ENCODE measurements around the gene CHRNB2. TPM values are rescaled to one million over a fixed set of nuclear protein-coding genes. Genes with fewer than 3 reads are reported as not detected.

CHRNB2 gene
- total and polyA plus RNA-seq, 9 of the 15 experiments (the other 6 are each of a cell fraction or from before 2014, with no cell fraction given) = 0.01 TPM; not detected in 8

DNA sequence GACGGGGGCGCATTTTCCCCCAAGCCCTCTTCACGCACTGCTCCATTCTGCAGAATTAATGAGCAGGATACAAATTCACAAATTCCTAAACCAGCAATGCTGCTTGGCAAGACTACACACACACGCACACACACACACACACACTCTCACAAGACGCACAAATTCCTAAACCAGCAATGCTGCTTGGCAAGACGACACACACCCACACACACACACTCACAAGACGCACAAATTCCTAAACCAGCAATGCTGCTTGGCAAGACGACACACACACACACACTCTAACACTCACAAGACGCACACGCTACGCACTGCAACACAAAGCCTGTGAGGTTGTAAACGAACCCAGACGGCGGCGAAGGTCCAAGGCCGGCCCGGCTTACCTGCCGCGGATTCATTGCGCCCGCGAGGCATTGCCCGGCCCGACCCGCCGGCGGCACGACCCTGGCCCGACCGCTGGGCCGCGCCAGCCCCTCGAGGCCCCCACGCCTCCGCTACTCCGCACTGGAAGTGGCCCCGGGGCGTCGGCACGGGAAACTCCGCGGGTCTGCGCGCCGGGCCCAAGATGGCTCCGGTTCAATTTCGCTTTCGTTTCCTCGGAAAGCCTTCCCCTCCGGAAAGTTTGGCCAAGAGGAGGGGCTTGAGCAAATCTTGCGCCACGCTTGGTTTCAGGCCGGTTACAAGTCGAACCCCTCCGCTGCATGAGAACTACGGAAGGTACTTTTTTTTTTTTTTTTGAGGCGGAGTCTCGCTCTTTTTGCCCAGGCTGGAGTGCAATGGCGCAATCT is 40.2 kb downstream of the CHRNB2 start, which contains the start of gene ADAR:
Gene ADAR, minus strand, starts transcription at position 578 of the 788 bp plus-strand sequence. Its CDS starts 180 bp downstream, at position 398.
- BruUV-seq (replicated peaks) = no TSS peak
- H3K27ac ChIP-seq (ENCODE audit: extremely low read depth, low read depth, low read length) = peak within 1 kb of the TSS; percentile 91
- ChIA-PET POLR2A (interaction anchor here (0.7 to 2.3 kb wide), 5 partner anchors 13 to 1223 kb away, joined by 3 to 9 read pairs (median 5); no protein-coding TSS in a partner anchor), CTCF (ENCODE audit: low intra/inter-chr PET ratio) (interaction anchor here (0.7 kb wide), 1 partner anchor 13 kb away, joined by 4 read pairs; no protein-coding TSS in a partner anchor)
- peaks cover 3% of the 10 kb centered on the region for H3K9me1 ChIP-seq (ENCODE audit: control insufficient read depth, insufficient read depth, low read length)
- peak; percentile 89 for ATAC-seq
- H3K27me3 ChIP-seq (ENCODE audit: control insufficient read depth in 2 of 2, insufficient read depth in 2 of 2, low read length in 2 of 2) = no peaks in the 10 kb centered on the region
- peaks cover 78% of the 10 kb centered on the region for H3K79me2 ChIP-seq (ENCODE audit: control insufficient read depth, insufficient read depth, low read length)
- no peaks in the 10 kb centered on the region for H3K9me3 ChIP-seq (replicated peaks; ENCODE audit: control insufficient read depth, insufficient read depth, low read depth, low read length)
- peaks cover 24% of the 10 kb centered on the region; the same call in 1 of the 2 replicates for H4K20me1 ChIP-seq (replicated peaks; ENCODE audit: control insufficient read depth, insufficient read depth, low read length)
- peak within 1 kb of the TSS; percentile 85 to 98 for H3K9ac ChIP-seq (ENCODE audit: insufficient read depth in 1 of 2, low read depth in 2 of 2, low read length in 2 of 2)
- intact Hi-C loops (cut with micrococcal nuclease) (loop anchor here (2.0 kb wide), 1 partner anchor 19 kb away; no protein-coding TSS in a partner anchor), in situ Hi-C loops (cut with MboI) (no loop called here)
- 1% methylated on average over 42 of the region's 59 CpGs for WGBS (ENCODE audit: insufficient coverage, low coverage, missing lambda C conversion rate)
- H3K4me1 ChIP-seq (replicated peaks in 1 of 2; ENCODE audit: control insufficient read depth in 2 of 2, insufficient read depth in 2 of 2, low read length in 2 of 2) = peaks cover 8 to 26% of the 10 kb centered on the region in 2 experiments
- H3K4me2 ChIP-seq (ENCODE audit: insufficient read depth, low read length) = peak within 1 kb of the TSS; percentile 99
- DNase-seq (ENCODE audit: extremely low read depth in 1 of 4, low spot score in 3 of 4) = peak; percentile 70 to 85 (median 74)
- peak within 1 kb of the TSS; percentile 87 for H2AFZ ChIP-seq (ENCODE audit: low read depth, low read length)
- peaks cover 22% of the 10 kb centered on the region; the same call in 2 of the 3 replicates for H3K36me3 ChIP-seq (ENCODE audit: control insufficient read depth, insufficient read depth, low read length)
- peak within 1 kb of the TSS; percentile 81 for H3K4me3 ChIP-seq
- peak; percentile 88 for FAIRE-seq
- TF ChIP-seq, protein P1, sequence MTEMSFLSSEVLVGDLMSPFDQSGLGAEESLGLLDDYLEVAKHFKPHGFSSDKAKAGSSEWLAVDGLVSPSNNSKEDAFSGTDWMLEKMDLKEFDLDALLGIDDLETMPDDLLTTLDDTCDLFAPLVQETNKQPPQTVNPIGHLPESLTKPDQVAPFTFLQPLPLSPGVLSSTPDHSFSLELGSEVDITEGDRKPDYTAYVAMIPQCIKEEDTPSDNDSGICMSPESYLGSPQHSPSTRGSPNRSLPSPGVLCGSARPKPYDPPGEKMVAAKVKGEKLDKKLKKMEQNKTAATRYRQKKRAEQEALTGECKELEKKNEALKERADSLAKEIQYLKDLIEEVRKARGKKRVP (CRISPR knock-in tag; IDR thresholded peaks at IDR 0.05) = 0 out of 2 replicates have a peak, but pooled peaks have one; percentile 13
- TF ChIP-seq PRMT5 (CRISPR knock-in tag; IDR thresholded peaks at IDR 0.05) (no peak), YY1 (IDR thresholded peaks at IDR 0.05; ENCODE audit: borderline replicate concordance in 1 of 3, control insufficient read depth in 1 of 3, extremely low read depth in 1 of 3, insufficient read depth in 3 of 3, insufficient read length in 1 of 3, insufficient replicate concordance in 2 of 3, low read depth in 1 of 3, low read length in 2 of 3) (peak; percentile 37 to 88 (median 82)), SMAD3 (CRISPR knock-in tag; conservative IDR thresholded peaks at IDR 0.05) (no peak), RAD51 (IDR thresholded peaks at IDR 0.05; ENCODE audit: borderline replicate concordance, low read depth) (no peak)
- TF ChIP-seq, protein P2, sequence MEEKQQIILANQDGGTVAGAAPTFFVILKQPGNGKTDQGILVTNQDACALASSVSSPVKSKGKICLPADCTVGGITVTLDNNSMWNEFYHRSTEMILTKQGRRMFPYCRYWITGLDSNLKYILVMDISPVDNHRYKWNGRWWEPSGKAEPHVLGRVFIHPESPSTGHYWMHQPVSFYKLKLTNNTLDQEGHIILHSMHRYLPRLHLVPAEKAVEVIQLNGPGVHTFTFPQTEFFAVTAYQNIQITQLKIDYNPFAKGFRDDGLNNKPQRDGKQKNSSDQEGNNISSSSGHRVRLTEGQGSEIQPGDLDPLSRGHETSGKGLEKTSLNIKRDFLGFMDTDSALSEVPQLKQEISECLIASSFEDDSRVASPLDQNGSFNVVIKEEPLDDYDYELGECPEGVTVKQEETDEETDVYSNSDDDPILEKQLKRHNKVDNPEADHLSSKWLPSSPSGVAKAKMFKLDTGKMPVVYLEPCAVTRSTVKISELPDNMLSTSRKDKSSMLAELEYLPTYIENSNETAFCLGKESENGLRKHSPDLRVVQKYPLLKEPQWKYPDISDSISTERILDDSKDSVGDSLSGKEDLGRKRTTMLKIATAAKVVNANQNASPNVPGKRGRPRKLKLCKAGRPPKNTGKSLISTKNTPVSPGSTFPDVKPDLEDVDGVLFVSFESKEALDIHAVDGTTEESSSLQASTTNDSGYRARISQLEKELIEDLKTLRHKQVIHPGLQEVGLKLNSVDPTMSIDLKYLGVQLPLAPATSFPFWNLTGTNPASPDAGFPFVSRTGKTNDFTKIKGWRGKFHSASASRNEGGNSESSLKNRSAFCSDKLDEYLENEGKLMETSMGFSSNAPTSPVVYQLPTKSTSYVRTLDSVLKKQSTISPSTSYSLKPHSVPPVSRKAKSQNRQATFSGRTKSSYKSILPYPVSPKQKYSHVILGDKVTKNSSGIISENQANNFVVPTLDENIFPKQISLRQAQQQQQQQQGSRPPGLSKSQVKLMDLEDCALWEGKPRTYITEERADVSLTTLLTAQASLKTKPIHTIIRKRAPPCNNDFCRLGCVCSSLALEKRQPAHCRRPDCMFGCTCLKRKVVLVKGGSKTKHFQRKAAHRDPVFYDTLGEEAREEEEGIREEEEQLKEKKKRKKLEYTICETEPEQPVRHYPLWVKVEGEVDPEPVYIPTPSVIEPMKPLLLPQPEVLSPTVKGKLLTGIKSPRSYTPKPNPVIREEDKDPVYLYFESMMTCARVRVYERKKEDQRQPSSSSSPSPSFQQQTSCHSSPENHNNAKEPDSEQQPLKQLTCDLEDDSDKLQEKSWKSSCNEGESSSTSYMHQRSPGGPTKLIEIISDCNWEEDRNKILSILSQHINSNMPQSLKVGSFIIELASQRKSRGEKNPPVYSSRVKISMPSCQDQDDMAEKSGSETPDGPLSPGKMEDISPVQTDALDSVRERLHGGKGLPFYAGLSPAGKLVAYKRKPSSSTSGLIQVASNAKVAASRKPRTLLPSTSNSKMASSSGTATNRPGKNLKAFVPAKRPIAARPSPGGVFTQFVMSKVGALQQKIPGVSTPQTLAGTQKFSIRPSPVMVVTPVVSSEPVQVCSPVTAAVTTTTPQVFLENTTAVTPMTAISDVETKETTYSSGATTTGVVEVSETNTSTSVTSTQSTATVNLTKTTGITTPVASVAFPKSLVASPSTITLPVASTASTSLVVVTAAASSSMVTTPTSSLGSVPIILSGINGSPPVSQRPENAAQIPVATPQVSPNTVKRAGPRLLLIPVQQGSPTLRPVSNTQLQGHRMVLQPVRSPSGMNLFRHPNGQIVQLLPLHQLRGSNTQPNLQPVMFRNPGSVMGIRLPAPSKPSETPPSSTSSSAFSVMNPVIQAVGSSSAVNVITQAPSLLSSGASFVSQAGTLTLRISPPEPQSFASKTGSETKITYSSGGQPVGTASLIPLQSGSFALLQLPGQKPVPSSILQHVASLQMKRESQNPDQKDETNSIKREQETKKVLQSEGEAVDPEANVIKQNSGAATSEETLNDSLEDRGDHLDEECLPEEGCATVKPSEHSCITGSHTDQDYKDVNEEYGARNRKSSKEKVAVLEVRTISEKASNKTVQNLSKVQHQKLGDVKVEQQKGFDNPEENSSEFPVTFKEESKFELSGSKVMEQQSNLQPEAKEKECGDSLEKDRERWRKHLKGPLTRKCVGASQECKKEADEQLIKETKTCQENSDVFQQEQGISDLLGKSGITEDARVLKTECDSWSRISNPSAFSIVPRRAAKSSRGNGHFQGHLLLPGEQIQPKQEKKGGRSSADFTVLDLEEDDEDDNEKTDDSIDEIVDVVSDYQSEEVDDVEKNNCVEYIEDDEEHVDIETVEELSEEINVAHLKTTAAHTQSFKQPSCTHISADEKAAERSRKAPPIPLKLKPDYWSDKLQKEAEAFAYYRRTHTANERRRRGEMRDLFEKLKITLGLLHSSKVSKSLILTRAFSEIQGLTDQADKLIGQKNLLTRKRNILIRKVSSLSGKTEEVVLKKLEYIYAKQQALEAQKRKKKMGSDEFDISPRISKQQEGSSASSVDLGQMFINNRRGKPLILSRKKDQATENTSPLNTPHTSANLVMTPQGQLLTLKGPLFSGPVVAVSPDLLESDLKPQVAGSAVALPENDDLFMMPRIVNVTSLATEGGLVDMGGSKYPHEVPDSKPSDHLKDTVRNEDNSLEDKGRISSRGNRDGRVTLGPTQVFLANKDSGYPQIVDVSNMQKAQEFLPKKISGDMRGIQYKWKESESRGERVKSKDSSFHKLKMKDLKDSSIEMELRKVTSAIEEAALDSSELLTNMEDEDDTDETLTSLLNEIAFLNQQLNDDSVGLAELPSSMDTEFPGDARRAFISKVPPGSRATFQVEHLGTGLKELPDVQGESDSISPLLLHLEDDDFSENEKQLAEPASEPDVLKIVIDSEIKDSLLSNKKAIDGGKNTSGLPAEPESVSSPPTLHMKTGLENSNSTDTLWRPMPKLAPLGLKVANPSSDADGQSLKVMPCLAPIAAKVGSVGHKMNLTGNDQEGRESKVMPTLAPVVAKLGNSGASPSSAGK (IDR thresholded peaks at IDR 0.05) = no peak
